Prostate gland (tissue), 2 donors: ENCODE data around the gene SLIT1.

Source experiments
- CTCF ChIP-seq, 4 experiments: fragments of 200-600 bp in 2 of 4; fragments of 450-650 bp in 2 of 4; sonication (generic) in 2 of 4; IDR thresholded peaks; 1 replicate in 3 of 4; 2 replicates in 1 of 4; pipeline ENCODE4 v1.5.1; 2016 to 2019; ENCODE audit warnings: antibody characterized with exemption in 4 of 4, mild to moderate bottlenecking in 2 of 4, moderate library complexity in 2 of 4
- POLR2AphosphoS5 ChIP-seq: sonication (generic); formaldehyde crosslinking; IDR thresholded peaks from one replicate; pipeline ENCODE4 v1.6.1; 2017; ENCODE audit warnings: antibody characterized with exemption

- TF ChIP-seq POLR2AphosphoS5 (no peak), CTCF (IDR thresholded peaks at IDR 0.05) (no peak)
These were observed 49.0 kb downstream of the SLIT1 start for GRCh38 chr10:97136756-97137155.
